ENCODE measurements around the gene DMBT1. TPM values are rescaled to one million over a fixed set of nuclear protein-coding genes. Genes with fewer than 3 reads are reported as not detected.

Gene DMBT1
- total and polyA plus RNA-seq, 2 of the 4 experiments (the other 2 are of a cell fraction), result under 0.01 TPM; not detected in 1

DNA sequence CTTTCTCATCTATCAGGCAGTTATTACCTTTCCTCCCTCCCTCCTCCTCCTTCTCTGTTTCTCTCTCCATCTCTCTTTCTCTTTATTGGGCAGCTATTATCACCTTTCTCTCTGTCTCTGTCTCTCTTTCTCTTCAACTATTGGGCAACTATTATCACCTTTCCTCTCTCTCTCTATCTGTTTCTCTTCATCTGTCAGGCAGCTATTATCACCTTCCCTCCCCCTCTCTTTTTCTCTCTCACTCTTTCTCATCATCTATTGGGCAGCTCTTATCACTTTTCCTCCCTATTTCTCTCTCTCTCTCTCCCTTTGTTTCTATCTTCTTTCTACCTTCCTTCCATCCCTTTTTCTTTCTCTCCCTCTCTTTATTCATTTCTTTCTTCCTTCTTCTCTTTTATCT, 1.2 kb downstream of the DMBT1 start:
- Histone ChIP-seq H3K27ac (ENCODE audit: insufficient read depth, low read length) (no peak overlapping the region), H3K36me3 (ENCODE audit: control insufficient read depth, insufficient read depth, low read length) (no peaks in the 10 kb centered on the region), H3K9me3 (ENCODE audit: control insufficient read depth, insufficient read depth, low read length) (no peaks in the 10 kb centered on the region), H4K5ac (ENCODE audit: low read depth, low read length) (no peak overlapping the region), H4K91ac (ENCODE audit: insufficient read depth, low read depth, low read length) (no peak overlapping the region), H3K79me1 (ENCODE audit: low read depth in 1 of 2, low read length in 2 of 2) (no peaks in the 10 kb centered on the region), H2AK9ac (replicated peaks; ENCODE audit: low read depth, low read length, poor library complexity) (no peak overlapping the region), H3K18ac (ENCODE audit: low read depth, low read length) (no peak overlapping the region), H3K56ac (ENCODE audit: extremely low read depth, insufficient read depth, low read length) (no peak overlapping the region), H2BK15ac (ENCODE audit: low read depth, low read length) (no peak overlapping the region), H3K14ac (replicated peaks; ENCODE audit: low read depth, low read length) (no peak overlapping the region), H3K9ac (ENCODE audit: low read depth, low read length) (no peak overlapping the region), H2AK5ac (ENCODE audit: low read depth, low read length) (no peak overlapping the region), H2BK5ac (ENCODE audit: low read depth, low read length, poor library complexity, severe bottlenecking) (no peak overlapping the region), H3K4me3 (ENCODE audit: insufficient read depth, low read depth, low read length) (no peak overlapping the region), H2BK120ac (ENCODE audit: low read depth, low read length) (no peak overlapping the region), H2BK20ac (ENCODE audit: low read depth, low read length) (no peak overlapping the region), H2AFZ (replicated peaks; ENCODE audit: low read length, poor library complexity) (no peak overlapping the region), H3K4me2 (ENCODE audit: low read depth, low read length) (no peak overlapping the region), H3K27me3 (ENCODE audit: control insufficient read depth, insufficient read depth, low read length) (peaks cover 32% of the 10 kb centered on the region), H4K8ac (ENCODE audit: low read depth in 2 of 2, low read length in 2 of 2) (no peak overlapping the region), H3K23ac (ENCODE audit: low read depth, low read length) (no peak overlapping the region), H3K4ac (ENCODE audit: low read depth, low read length) (no peak overlapping the region), H4K20me1 (ENCODE audit: insufficient read depth, low read length) (no peaks in the 10 kb centered on the region), H3K4me1 (ENCODE audit: control insufficient read depth, insufficient read depth, low read length) (no peaks in the 10 kb centered on the region), H3K9me1 (ENCODE audit: insufficient read depth, low read length) (no peaks in the 10 kb centered on the region)
- ChIA-PET CTCF (interaction anchor here (2.2 kb wide), 1 partner anchor 263 kb away, joined by 7 read pairs; no protein-coding TSS in a partner anchor), POLR2A (ENCODE audit: unreplicated experiment) (no interaction called here)
- dilution Hi-C loops (cut with HindIII; ENCODE audit: low sequenced_read_pairs, unreplicated experiment) (no loop called here), intact Hi-C loops (cut with micrococcal nuclease) (loop anchor here (10.0 kb wide), 3 partner anchors 143 to 1617 kb away; no protein-coding TSS in a partner anchor), in situ Hi-C loops (cut with MboI; ENCODE audit: low sequenced_read_pairs) (loop anchor here (10.0 kb wide), 1 partner anchor 107 kb away; the partner anchor contains the start of gene ARMS2)
- TF ChIP-seq, protein P1, sequence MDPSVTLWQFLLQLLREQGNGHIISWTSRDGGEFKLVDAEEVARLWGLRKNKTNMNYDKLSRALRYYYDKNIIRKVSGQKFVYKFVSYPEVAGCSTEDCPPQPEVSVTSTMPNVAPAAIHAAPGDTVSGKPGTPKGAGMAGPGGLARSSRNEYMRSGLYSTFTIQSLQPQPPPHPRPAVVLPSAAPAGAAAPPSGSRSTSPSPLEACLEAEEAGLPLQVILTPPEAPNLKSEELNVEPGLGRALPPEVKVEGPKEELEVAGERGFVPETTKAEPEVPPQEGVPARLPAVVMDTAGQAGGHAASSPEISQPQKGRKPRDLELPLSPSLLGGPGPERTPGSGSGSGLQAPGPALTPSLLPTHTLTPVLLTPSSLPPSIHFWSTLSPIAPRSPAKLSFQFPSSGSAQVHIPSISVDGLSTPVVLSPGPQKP (IDR thresholded peaks at IDR 0.05; ENCODE audit: borderline replicate concordance, low read depth, low read length), result no peak
- TF ChIP-seq MAZ (IDR thresholded peaks at IDR 0.05; ENCODE audit: borderline replicate concordance, low read depth, low read length), result no peak
- no peak for TF ChIP-seq NFE2L2 (IDR thresholded peaks at IDR 0.05; ENCODE audit: low read depth, low read length)
- TF ChIP-seq RFX5 (IDR thresholded peaks at IDR 0.05; ENCODE audit: low read depth, low read length), result no peak
- TF ChIP-seq MXI1 (IDR thresholded peaks at IDR 0.05; ENCODE audit: borderline replicate concordance, low read depth, low read length), result no peak
- TF ChIP-seq CHD1 (IDR thresholded peaks at IDR 0.05; ENCODE audit: low read depth, low read length), result no peak
- TF ChIP-seq RAD21 (IDR thresholded peaks at IDR 0.05; ENCODE audit: low read length), result no peak
- no TSS peak for BruUV-seq (replicated peaks)
- ATAC-seq (ENCODE audit: low read depth) (no peak), DNase-seq (no peak)

Measured in IMR-90 (cell line).